Measurements from ENCODE around the gene THAP10.

GRCh38 chr15:70833422-70833821 lies 58.8 kb downstream of the THAP10 start:
- no peak for TF ChIP-seq CTCF (IDR thresholded peaks at IDR 0.05)
- TF ChIP-seq POLR2A (IDR thresholded peaks at IDR 0.05): no peak

Measured in thyroid gland (tissue), 4 donors.